Measurements from ENCODE around the gene ALKBH3.

The ALKBH3 gene

DNA sequence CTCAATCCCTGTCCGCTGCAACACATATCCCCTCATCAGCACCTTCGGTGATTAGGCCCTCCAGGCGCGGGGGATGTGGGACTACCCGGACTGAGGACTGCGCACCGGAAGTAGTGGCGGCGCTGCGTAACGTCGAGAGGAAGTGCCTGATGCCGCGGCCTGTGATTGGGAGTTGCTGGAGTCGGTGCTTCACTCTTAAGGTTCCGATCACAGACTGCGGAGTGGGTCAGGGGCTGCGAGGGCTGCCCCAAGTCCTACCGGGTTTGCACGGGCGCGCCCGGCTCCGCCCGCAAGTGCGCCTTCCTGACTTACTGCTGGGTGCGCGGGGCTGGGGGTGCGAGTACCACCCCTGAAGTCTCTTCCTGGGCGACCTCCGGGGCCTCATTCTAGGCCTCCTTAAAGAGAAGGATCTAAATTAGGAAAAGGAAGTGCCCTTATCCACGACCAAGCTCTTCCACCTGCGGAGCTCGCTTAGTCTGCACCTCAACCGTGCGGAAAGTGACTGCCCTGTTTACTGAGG is at the start of gene ALKBH3:
ALKBH3 (plus strand) TSS at position 192 of the 520 bp plus-strand sequence. CDS start 1,822 bp downstream, outside the sequence.
- DNase-seq: peak; percentile 93

DNA sequence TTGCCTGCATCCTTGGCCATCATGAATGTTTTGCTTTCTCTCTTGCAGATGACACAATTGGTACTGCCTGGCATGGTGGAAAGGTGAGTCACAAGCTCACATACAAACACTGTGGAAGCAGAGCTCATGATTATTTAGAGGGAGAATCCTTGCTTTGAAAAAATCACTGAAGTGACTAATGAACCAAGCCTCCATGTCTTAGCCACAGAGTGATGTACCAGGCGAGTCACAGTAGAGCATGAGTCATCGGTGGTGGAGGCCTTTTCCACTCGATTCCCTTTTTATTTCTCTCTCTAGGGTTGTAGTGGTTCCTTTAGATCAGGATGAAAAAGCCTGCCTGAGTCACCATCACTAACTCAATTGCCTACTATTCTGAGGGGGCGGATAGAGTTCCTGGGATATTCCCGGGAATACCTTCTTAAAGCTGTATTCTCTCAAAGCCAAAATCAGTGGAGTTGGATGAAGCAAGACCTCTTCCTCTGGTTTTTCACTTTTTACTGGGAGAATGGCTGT is 49.6 kb upstream of the ALKBH3 start:
- DNase-seq: no peak

DNA sequence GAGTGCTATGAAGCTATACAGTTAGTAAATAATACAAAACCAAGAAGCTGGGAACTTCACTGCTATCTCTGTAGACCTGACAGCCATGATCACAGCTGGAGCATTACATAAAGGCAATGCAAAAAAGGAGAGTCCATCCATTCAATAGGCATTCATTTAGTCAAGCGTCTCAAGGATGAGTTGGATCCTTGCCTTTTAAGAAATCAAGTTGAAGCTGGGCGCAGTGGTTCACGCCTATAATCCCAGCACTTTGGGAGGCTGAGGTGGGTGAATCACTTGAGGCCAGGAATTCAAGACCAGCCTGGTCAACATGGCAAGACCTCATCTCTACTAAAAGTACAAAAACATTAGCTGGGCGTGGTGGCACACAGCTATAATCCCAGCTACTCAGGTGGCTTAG is 48.1 kb upstream of the ALKBH3 start:
- DNase-seq: no peak

DNA sequence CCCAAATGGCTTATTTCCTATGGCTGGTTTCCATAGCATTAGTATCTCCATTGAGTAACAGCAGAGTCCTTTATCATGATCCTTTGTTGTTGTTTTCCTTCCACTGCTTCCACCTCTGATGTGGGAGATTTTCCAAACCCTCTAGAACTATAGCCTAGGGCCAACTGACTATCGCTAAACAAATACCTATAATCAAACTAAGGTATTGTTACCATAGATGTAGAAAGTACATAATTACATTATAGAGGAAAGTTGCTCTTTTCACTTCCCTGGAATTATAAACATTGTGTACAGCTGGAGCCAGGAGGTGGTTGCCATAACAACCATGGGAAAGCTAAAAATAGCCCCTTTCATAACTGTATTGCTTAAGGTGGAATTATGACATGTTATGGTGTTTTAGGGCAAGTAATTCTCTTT is 47.0 kb upstream of the ALKBH3 start:
- no peak for DNase-seq

DNA sequence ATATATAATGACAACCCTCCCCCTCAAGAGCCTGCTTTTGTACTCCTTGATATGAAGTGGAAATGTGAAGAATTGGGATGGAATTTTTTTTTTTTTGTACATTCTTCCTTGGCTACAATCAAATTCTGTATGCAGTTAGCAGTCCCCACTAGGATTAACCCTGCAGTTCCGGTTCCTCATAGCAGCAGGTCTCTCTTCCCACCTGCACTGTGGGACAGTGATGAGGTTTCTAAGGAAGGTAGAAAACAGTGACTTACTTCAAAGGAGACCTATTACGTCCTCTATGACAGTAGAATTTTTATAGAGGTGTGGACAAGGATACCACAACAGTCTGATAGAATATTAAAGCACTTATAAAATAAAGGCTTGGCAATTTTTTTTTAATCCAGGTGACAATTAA is 46.3 kb upstream of the ALKBH3 start:
- DNase-seq: no peak

DNA sequence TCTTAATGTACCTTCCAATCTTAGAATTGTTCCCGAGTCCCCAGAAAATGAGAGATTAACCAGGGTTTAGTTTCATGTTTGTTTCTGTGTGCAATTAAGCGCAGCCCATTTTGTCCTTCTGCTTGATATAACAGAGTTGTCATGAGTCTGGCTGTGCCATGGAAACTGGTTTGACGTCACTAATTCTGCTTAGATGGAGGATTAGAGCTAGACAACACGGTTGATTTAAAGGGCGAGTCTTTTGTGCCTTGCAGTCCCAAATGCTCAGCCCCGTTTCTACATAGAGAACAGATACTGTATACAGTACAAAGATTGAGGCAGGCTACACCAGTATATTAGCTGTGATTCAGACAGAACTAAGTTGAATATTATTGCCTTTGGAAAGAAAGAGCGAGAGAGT is 45.5 kb upstream of the ALKBH3 start:
- DNase-seq: no peak

DNA sequence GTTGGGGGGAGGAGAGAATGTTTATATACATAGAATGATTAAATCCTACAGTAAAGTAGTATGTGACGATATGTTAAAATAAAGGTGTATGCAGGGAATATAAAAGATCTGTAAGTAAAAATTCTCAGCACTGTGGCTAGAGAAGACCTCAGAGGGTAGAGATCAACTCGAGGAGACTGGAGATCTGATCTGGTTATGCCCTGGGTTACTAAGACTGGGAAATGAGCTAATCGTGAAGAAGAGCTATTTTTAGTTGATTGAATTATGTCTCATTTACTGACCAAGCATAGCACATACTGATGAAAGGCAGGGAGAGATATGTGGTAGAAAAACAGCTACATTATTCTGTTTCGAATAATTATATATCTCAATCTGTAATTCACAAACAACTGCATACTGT is 42.8 kb upstream of the ALKBH3 start:
- DNase-seq: no peak

DNA sequence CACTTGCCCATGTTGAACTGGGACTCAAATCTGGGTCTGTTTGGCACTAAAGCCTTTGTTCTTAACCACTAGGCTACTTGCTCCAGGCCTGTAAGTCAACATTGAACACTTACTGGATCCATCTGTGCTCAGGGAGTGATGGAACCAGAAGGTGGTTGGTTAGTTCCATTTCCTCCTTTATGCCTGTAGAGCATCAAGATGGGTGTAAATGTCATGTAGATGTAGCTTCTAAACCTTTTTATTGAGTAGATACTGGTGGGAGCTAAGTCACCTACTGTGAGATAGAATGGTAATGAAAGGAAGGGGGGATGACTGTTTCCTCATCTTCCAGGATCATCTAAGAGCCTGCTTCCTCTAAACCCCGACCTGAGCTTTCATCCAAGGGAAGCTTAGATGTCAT is 38.6 kb upstream of the ALKBH3 start:
- DNase-seq: no peak

DNA sequence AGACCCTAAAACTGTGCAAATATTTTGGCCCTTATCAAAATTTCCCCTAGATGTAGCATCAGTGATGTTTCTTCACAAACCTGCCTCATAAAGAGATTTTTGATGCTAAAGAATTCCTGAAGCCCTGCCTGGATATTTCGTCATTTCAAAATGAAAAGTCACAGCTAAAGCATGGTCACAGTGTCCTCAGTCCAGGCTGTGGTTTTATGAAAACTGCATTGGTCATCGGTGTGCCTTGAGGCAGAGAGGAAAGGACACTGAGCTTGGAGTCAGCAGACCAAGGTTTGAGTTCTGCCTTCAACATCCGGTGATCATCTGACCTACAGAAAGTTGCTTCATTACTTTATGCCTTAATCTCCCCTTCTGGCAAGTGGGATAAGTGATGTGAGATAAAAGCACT is 34.8 kb upstream of the ALKBH3 start:
- no peak for DNase-seq

DNA sequence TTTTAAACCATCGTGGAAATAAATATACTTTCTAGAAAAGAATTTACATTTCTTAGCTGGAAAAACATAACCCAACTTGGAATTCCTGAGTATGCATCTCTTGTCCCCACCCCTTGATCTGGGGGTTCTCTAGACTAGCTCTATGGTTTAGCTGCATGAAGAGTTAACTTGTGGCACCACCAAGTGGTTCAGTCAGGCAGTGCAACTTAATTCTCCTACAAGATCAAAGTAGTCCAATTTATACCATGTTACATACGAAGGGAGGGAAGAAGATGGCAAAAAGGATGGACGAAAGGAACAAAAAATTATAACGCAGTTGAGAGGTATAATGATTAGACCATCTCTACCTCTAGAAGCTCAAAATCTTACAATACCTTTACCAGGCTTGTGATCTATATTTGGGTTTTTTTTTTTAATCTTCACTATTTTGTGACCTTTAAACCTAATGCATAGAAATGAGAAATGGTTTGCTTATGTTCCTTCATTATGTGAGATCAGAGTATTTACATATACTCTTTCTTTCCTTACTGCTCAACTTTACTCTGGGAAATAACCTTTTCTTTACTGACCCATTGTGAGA is 28.5 kb upstream of the ALKBH3 start:
- DNase-seq: peak; percentile 10

DNA sequence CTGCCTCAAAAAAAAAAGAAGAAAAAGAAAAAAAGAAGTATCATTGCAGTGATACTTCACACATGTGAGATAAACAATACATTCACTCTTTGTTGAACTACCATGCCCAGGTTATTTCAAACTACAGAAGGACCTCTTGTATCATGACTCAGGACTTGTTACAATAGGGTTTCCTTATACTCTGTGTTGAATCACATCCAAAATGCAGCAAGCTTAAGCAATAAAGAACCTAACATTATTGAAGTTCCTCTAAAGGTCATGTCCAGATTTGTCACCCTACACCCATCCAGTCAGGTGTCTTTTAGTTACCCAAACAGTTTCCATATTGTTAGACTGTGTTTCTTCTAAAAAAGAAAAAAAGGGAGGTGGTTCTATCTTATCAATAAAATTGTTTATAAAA is 26.9 kb upstream of the ALKBH3 start:
- no peak for DNase-seq

DNA sequence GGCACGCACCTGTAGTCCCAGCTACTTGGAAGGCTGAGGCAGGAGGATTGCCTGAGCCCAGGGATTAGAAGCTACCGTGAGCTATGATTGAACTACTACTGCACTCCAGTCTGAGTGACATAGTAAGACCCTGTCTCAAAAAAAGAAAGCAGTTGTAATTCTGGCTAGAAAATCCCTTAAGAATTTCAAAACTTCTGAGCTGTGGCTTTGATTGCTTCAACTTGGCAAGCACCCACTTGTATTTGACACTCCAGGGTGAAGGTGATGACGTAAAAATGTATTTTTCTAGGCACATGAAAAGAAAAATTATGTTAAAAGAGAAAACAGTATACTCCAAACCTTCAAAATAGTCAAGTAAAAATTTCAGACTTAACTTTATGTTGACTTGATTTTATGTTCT is 23.6 kb upstream of the ALKBH3 start:
- no peak for DNase-seq

DNA sequence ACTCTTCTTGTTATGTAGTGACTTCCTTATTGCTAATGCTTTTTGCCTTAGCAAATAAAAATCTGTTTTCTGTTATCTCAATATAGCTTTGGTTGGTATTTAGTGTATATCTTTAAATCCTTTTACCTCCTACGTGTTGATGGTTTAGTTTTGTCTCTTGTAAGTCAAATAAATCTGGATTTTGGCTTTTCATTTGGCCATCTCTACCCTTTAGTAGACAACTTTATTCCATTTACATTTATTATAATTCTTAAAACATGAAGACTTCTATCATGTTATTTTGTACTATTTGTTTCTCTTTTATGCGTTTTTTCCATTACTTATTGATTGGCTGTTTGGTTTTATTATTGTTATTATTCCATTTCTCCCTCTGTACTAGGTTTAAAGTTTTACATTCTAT is 19.5 kb upstream of the ALKBH3 start:
- no peak for DNase-seq

DNA sequence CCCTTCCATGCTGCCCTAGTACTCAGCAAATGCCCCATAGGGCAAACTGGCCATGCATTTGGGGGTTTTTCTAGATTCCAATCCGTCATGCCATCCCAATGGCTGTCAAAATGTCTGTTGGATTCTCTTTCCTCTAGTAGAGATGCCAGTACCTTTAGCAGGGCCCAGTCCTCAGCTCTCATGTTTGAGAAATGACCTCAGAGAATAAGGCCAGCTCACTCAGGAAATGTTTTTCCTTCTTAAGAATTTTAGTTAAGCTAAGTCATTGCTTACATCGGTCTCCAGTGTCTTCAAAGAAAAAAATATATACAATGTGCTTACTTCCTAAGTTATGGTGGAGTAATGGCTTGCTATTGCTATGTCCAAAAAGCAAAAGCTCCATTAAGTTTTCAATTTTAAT is 14.1 kb upstream of the ALKBH3 start:
- DNase-seq: no peak

DNA sequence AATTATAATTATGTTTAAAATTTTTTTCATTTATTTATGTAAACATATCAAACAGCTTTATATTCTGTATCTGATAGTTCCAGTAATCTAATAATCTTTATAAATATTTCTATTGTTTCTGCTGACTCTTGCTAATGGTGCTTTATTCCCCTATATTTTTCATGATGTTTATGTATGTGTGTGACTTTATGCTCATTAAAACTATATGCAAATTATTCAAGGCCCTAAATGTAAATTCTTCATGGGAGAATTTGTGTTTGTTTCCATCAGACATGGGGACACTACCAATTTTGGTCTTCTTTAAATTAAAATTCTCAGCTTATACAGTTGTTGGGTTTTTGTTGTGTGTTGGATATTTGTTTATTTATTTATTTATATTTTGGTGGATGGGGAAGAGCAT is 13.7 kb upstream of the ALKBH3 start:
- no peak for DNase-seq

DNA sequence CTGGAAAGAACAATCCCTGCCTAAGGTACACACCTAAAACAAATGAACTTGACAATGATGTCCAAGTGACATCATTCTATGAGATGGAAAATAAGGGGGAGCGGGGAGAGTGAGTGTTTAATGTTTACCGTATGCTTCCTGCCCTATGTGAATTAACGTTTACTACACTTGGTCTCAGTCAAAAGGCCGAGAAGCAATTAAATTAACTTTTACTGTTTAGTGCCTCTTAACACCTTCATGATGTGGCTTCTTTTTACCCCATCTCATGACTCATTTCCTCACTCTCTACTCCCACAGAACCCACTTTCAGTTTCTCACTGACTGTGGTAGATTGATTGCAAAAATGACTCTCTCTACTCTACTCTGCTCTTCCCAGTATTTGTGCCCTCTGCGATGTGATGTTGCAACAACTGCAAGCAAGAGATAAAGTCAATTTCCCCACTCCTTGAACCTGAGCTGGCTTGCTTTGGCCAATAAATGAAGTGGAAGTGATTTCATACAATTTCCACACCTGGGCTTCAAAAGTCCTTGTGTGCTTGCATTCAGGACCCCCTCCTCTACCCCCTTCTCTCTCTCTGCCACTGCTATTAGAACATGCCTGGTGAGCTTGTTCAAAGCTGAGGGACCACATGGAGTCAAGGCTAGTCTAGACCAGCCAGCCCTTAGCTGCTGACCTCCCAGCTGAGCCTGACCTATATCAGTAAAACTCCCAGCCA is 11.6 kb upstream of the ALKBH3 start:
- no peak for DNase-seq

DNA sequence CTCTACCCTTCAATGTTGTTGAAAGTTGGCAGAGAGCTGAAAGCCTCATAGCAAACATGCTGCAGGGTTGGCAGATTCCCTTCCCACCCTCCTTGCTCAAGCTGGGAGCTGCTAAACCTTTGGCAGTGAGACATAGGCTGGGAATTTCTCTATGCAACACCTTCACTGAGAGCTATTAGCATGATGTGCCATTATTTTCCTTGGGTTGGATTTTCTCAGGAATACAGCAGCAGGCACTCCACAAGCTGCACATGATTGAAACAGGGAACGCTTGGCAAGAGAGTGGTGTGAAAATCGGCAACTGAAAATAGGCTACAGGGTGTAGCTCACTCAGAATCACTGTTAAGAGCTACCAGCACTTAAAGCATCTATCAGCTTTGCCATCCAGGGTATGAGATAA is 9.6 kb upstream of the ALKBH3 start:
- DNase-seq: no peak

DNA sequence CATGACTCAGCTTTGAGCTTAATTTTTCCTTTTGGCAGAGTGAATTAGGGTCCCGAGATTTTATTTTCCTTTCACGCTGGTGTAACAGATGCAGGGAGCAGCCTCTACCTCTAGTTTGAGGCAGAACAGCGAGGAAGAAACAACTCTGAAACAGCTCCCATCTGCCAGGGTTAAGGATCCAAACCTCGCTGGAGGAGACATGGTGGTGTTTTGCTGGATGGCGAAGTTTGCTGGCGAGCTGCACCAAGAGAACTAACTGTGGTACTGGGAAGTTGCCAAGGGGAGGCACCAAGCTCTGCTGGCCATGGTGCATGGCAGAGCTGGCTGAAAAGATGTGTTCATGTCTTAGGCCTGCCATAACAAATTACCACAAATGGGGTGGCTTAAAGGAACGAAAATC is 7.6 kb upstream of the ALKBH3 start:
- no peak for DNase-seq

DNA sequence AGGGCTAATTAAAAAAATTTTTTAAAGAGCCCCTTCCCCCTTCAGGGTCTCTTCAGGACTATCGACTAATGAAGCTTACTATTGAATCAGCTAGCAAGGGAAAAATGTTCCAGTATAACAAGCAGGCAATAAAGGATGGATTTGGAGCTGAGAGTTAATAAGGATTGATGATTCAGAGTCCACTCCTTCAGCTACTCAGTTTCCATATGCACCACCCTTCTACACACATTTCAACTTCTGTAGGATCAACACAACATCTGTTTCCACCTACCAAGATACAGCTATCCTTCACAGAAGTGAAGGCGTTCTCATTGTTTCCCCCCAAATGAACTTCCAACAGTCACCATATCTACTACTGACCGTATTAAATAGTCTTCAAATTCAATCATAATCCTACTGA is 6.6 kb upstream of the ALKBH3 start:
- DNase-seq: no peak

DNA sequence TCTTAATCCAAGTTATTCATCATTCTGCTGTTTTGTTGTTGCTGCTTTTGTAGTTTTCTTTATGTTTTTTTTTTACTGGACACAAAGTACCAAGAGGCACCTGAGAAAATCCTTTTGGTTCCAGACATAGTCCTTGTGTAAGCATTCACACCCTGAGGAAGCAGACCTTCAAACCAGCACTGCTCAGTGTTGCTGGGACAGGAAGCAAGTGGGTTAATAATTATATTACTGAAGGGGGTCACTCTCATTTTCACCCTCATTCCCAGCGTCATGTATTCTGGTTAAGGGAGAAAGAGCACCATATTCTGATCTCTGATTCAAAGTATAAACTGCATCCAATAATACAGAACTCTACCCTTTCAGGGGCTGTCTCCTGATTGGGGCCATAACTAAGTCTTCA is 5.9 kb upstream of the ALKBH3 start:
- DNase-seq: no peak

DNA sequence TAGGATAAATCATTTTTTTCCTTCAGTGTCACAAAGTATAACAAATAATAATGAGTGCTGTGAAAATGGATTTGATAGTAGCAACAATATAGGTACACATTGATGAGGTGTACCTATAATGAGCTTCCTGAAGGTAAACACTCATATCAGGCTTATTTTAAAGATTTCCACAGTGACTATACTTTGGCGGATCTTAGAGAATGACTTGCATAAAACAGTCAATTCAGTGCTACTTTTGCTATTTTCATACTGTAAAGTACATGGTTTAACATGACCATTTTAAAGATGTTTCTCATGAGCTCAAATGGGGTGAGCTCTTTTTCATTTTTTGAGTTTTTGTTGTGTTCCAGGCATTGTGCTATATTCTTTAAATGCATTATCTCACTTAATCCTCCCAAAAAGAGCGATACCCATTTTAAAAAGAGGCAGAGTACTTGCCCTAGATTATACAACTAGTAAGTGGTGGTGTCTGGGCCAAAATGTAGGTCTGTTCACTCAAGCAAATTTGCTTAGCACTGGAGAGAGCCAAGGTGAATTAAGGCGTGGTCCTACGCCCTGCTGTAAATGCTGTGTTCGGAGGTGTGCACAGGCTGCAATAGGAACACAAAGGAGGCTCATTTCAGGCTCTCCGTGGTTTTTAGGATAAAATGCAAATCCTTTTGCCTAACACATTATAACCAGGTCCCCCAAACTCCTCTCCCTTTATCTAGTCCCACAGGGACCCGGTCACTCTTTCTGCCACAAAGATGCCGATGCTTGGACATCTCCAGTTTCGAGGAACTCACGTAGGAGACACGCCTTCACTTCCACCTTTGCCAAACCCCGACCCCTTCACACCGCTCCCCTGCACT is 617 bp upstream of the ALKBH3 start:
- no peak for DNase-seq

DNA sequence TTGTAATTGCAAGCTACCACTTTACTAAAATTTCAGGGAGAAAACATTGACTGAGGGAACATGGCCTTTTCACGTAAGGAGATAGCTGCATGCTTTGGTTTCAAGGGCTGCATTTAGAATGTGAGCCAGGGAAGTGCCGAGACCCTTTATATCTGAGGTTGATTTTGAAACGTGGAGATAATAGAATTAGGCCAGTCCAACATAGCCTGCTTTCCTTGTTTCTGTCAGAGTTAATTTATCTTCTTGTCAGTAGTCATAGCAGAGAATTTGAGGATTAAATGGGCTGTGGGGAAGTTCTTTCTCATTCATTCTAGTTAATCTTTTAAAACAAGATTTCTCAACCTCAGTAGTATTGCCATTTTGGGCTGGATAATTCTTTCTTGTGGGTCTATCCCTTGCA is 12.2 kb downstream of the ALKBH3 start:
- DNase-seq: no peak

DNA sequence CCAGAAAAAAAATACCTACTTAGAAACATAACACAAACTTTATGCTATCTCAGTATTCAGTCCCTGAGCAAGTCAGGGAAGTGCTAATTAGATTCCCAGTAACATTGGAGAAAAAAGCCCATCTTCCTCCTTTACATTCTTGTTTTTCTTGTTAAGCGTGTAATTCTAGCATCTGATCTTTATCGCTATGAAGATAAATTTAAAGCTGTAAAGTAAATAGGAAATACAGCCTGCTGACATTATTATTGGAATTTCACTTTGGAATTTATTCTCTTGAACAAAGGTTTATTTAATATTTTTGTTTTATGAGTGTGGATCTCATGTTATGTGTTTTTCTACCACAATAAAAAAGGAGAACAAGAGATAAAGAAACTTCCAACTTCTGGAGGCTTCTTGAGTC is 13.9 kb downstream of the ALKBH3 start:
- no peak for DNase-seq

DNA sequence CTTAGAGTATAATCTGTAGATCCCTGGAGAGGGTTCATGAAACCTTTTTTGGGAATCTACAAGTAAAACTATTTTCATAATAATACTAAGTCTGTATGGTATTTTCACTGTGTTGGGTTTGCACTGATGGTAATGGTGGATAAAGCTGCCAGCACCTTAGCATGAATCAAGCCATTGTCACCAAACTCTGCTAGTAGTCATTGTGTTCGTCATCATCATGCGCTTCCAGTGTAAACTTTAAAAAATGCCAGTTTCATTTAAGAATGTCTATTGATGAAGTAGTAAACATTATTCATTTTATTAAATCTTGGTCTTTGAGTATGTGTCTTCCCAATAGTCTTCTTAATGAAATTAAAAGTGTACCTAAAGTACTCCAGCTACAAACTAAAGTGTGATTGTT is 15.0 kb downstream of the ALKBH3 start:
- DNase-seq: no peak

Data from NCI-H1092 (cell line).